ENCODE data around the gene DUSP22.

DNA sequence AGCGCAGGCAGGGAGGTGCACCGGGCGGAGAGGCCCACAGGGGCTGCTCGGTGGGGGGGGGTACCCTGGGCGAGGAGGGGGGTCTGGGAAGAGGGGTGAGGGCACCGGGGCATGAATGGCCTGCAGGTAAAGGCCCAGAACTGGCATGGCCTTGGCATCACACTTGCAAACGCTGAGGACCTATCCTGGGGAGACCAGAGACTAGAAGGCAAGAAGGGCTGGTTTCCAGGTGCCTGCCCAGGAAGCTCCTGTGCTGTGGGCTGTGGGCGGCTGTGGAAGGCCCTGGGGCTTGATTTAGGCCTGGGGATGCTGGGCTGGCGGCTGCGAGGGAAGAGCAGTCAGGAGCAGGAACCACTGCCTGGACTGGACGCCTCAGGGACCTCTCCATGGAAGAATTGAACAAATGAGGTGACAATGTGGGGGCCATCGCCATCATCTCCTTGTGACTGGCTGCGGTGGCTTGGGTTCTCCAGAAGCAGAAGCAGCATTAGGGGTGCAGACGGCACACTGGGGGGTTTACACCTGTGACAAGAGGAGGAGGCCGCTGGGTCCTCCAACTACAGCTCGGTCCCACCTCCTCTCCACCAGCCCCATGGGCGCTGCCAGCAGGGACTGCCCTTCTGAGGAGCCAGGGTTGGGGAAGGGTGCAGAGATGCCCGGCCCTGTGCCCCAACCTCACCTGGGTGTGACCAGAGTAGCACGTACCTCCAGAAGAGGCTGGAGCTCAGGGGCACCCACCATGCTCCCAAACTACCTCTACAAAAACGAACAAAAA, 67.2 kb downstream of the DUSP22 start:
- TF ChIP-seq CTCF (IDR thresholded peaks at IDR 0.05): no peak
- TF ChIP-seq POLR2AphosphoS5 (IDR thresholded peaks at IDR 0.05): no peak
- no peak for TF ChIP-seq POLR2A (IDR thresholded peaks at IDR 0.05)

All from stomach (tissue), 4 donors.